GM12801 (cell line): Measurements from ENCODE around the gene FAM193A.

ENCODE experiments used
- TF ChIP-seq, protein P1 (sequence below): IDR thresholded peaks from one replicate; pipeline ENCODE4 v1.5.1; 2011; ENCODE audit warnings: control low read depth; ENCODE audit not compliant: insufficient read length; ENCODE audit errors: extremely low read depth

Gene FAM193A

DNA sequence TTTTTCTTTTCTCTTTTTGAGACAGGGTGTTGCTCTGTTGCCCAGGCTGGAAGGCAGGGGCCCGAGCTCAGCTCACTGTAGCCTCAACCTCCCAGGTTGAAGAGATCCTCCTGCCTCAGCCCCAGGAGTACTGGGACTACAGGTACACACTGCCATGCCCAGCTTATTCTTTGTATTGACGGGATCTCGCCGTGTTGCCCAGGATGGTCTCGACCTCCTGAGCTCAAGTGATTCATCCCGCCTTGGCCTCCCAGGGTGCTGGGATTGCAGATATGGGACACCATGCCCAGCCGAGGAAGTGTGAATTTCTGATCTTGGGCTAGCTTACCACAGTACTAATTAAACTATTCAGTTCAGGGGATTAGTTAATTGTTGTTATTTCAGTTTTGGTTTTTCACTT lies 28.6 kb upstream of the FAM193A start:
- TF ChIP-seq, protein P1, sequence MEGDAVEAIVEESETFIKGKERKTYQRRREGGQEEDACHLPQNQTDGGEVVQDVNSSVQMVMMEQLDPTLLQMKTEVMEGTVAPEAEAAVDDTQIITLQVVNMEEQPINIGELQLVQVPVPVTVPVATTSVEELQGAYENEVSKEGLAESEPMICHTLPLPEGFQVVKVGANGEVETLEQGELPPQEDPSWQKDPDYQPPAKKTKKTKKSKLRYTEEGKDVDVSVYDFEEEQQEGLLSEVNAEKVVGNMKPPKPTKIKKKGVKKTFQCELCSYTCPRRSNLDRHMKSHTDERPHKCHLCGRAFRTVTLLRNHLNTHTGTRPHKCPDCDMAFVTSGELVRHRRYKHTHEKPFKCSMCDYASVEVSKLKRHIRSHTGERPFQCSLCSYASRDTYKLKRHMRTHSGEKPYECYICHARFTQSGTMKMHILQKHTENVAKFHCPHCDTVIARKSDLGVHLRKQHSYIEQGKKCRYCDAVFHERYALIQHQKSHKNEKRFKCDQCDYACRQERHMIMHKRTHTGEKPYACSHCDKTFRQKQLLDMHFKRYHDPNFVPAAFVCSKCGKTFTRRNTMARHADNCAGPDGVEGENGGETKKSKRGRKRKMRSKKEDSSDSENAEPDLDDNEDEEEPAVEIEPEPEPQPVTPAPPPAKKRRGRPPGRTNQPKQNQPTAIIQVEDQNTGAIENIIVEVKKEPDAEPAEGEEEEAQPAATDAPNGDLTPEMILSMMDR = no peak

DNA sequence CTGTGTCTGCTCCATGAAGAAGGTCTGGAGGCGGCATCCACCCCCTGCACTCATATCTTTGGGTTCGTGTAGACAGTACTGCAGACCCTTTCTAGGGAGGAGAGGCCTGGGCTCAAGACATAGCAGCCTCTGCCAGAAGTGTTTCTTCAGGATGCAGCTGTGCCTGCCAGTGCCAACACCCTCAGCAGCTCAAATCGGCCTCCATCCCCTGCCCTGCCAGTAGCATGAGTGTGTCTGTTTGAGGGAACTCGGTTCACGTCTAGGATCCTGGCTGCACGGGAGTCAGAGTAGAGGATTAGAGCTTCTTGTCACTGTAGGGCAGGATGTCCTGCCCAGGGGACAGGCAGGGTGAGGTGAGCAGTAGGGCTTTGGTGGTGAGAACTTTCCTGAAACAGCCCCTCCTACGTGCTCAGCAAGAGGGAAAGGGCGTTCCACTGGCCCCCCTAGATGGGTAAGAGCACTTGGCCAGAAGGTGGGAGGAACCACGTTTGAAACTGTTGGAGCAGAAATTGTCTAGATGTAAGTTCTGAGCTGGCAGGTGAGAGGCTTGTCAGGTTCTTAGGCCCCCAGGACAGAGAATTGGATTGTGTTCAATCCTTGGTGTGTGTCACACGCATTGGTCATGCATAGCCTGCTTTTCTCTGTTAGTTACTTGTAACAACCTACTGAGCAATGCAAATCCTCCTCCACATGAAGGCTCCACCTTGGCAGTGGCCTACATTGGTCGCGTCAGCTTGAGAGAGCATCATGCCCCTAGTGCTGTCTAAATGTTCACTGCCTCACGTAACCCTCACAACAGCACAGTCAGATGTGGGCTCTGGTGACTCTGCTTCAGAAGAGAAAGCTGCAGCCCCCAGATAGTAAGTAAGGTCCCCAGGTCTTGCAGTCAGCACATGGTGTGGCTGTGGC lies 25.8 kb upstream of the FAM193A start:
- TF ChIP-seq, protein P1 = no peak

GRCh38 chr4:2511645-2512131 lies 24.8 kb upstream of the FAM193A start:
- TF ChIP-seq, protein P1 = no peak

DNA sequence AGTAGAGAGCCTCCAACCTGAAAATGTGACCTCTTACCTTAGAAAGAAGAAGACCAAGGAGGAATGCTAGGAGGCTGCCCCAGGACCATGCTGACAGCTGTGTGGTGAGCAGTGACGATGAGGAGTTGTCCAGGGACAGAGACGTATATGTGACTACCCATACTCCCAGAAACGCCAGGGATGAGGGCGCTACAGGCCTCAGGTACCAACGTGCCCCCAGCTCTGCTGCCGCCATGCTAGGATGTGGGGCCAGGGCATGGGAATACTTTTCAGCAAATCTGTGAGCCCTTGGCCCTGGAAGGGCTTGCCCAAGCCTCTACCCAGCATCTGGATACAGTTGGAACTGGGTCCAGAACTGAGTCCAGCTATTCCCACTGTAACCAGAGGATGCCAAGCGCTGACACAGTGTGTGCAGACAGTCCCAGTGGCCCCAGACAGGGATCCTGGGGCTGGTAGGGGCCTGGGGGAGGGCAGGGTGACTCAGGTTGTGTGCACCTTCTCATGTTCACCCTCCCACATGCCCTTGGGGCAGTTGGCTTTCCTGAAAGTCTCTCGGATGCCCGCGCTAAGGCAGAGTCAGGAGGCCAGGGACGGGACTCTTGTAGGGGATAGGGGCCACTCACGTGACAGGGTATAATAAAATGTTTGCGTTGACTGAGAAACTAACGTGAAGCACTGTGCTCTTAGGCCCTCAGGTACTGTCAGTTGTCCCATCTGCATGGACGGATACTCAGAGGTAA lies 23.9 kb upstream of the FAM193A start:
- TF ChIP-seq, protein P1 = no peak

GRCh38 chr4:2515830-2516550 lies 20.5 kb upstream of the FAM193A start:
- TF ChIP-seq, protein P1 = no peak

DNA sequence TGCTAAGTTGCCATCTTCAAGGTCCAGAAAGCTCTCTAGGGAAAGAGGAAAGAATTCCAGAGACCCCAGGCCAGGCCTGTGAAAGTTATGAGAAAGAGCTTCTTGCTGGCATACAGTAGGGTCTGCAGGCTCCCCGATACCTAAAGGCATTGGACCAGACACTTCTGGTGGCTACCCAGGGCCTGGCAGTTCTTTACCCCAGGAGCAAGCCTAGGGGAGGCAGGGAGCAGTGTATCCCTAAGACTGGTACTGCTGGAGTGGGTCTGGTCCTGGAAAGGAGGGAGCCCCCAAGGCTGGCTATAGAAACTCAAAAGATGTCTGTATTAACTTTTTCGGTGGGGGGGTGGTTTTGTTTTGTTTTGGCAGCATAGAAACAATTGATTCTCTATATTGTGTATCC lies 19.8 kb upstream of the FAM193A start:
- TF ChIP-seq, protein P1 = no peak

- TF ChIP-seq, protein P1 = no peak
Observed at GRCh38 chr4:2526559-2526958, 9.9 kb upstream of the FAM193A start.
